Nephron (organoid): ENCODE results near the gene TUBB3.

ENCODE experiments used
- H3K27ac Mint-ChIP-seq, 3 experiments: 2 replicates each; pipeline ENCODE4 v1.8.0; 2020; ENCODE audit warnings: mixed read lengths in 3 of 3, mild to moderate bottlenecking in 2 of 3, moderate library complexity in 1 of 3
- H3K27me3 Mint-ChIP-seq: 2 replicates; pipeline ENCODE4 v1.8.0; 2021; ENCODE audit warnings: low read depth, mild to moderate bottlenecking, moderate library complexity, mixed read lengths
- H3K36me3 Mint-ChIP-seq: 2 replicates; pipeline ENCODE4 v1.8.0; 2020; ENCODE audit warnings: low read depth, mixed read lengths
- H3K4me1 Mint-ChIP-seq: 2 replicates; pipeline ENCODE4 v1.8.0; 2020; ENCODE audit warnings: mixed read lengths
- H3K4me3 Mint-ChIP-seq, 3 experiments: 2 replicates each; pipeline ENCODE4 v1.8.0; 2020; ENCODE audit warnings: mild to moderate bottlenecking in 3 of 3, mixed read lengths in 3 of 3, moderate library complexity in 2 of 3
- H3K9me3 Mint-ChIP-seq: 2 replicates; pipeline ENCODE4 v1.8.0; 2020; ENCODE audit warnings: mixed read lengths
- TF ChIP-seq, protein P1 (sequence below), 3 experiments: fragments of 200-600 bp; sonication (generic); IDR thresholded peaks; one replicate each; pipeline ENCODE4 v1.5.0; 2021; ENCODE audit warnings: antibody characterized with exemption in 3 of 3; ENCODE audit not compliant: unreplicated experiment in 3 of 3

Gene TUBB3

DNA sequence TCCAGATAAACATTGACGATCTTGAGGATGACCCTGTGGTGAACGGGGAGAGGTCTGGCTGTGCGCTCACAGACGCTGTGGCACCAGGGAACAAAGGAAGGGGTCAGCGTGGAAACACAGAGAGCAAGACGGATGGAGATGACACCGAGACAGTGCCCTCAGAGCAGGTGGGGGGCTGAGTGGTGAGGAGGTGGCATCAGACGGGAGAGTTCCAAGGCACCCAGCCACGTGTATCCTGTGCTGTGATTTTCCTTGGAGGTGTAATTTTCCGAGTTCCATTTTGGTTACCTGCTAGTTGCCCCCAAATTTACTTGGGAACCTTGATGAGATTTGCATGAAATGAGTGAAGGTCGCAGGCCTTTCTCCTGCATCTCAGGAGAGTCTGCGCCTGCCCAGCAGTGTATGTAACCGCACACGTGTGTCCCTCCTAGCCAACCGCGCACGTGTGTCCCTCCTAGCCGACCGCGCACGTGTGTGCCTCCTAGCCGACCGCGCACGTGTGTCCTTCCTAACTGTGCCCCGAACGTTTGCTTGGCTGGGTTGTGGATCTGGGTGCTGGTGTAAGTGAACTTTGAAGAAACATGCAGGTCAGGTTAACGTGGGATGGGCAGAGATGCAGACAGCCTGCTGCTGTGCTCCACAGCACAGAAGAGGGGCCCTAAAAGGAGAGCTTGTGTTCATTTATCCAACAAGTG, 39.6 kb upstream of the TUBB3 start:
- H3K36me3 Mint-ChIP-seq = peaks cover 57% of the 10 kb centered on the region
- H3K27me3 Mint-ChIP-seq = peaks cover 4% of the 10 kb centered on the region
- no peaks in the 10 kb centered on the region for H3K9me3 Mint-ChIP-seq
- TF ChIP-seq, protein P1, sequence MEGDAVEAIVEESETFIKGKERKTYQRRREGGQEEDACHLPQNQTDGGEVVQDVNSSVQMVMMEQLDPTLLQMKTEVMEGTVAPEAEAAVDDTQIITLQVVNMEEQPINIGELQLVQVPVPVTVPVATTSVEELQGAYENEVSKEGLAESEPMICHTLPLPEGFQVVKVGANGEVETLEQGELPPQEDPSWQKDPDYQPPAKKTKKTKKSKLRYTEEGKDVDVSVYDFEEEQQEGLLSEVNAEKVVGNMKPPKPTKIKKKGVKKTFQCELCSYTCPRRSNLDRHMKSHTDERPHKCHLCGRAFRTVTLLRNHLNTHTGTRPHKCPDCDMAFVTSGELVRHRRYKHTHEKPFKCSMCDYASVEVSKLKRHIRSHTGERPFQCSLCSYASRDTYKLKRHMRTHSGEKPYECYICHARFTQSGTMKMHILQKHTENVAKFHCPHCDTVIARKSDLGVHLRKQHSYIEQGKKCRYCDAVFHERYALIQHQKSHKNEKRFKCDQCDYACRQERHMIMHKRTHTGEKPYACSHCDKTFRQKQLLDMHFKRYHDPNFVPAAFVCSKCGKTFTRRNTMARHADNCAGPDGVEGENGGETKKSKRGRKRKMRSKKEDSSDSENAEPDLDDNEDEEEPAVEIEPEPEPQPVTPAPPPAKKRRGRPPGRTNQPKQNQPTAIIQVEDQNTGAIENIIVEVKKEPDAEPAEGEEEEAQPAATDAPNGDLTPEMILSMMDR (IDR thresholded peaks at IDR 0.05; ENCODE audit: unreplicated experiment in 3 of 3) = no peak
- H3K4me3 Mint-ChIP-seq = no peak overlapping the region
- no peaks in the 10 kb centered on the region for H3K4me1 Mint-ChIP-seq
- H3K27ac Mint-ChIP-seq = no peak overlapping the region

DNA sequence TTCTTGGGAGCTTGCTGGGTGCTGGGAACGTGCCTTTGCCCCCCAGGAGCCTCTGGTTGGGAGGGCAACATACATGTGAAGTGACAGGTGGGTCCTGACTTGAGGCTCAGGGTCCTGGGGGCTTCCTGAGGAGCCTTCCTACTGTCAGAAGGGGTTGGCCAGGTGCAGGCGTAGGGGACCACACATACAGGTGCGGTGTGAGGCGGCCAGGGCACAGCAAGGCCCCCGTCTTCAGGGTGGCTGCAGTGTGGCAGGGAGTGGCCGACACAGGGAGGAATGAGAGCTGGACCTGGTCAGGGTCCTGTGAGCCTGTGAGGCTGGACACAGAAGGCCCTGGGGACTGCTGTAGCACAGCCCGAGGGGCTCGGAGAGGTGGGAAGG, 39.1 kb upstream of the TUBB3 start:
- Mint-ChIP-seq H3K27ac (no peak overlapping the region), H3K9me3 (no peaks in the 10 kb centered on the region), H3K4me3 (no peak overlapping the region), H3K27me3 (peaks cover 4% of the 10 kb centered on the region), H3K36me3 (peaks cover 56% of the 10 kb centered on the region), H3K4me1 (no peaks in the 10 kb centered on the region)
- TF ChIP-seq, protein P1 (IDR thresholded peaks at IDR 0.05; ENCODE audit: unreplicated experiment in 3 of 3) = no peak

DNA sequence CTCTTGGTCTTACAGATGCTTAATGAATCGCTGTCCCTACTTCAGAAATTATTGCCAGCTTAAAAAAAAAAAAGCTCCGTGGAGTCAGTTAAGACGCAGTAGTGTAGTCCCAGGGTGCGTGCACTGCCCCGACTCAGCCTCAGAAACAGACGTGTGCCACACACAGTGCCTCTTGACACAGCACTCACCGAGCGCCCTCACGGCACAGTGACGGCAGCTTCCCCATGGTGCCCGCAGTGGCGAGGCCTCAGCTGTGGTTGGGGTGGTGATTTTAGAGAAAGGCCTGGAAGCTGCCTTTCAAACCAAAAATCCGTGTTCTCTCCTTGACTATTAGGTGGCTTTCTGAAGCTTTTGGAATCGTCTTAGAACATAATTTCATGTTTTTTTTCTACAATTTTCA, 35.9 kb upstream of the TUBB3 start:
- no peaks in the 10 kb centered on the region for H3K4me1 Mint-ChIP-seq
- TF ChIP-seq, protein P1 (IDR thresholded peaks at IDR 0.05; ENCODE audit: unreplicated experiment in 3 of 3) = no peak
- H3K36me3 Mint-ChIP-seq = peaks cover 67% of the 10 kb centered on the region
- H3K4me3 Mint-ChIP-seq = no peak overlapping the region
- peaks cover 4% of the 10 kb centered on the region for H3K27me3 Mint-ChIP-seq
- no peaks in the 10 kb centered on the region for H3K9me3 Mint-ChIP-seq
- H3K27ac Mint-ChIP-seq = no peak overlapping the region

DNA sequence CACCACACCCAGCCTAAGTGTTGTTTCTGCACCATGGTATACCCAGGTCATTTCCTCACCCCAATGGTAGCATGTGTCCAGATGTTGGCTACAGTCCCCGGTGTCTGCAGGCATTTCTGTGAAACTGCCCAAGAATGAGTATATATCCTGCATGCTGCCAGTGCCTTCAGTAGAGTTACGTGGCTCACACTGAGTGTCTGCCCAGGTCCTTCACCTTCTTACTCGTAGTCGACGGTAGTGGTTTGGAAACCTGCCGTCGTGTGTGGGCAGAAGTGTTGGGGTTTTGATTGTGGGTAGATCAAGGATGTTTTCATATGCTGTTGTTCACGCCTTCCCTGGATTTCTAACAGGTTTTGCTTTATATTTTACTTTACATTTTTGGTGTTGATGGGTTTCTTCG, 32.9 kb upstream of the TUBB3 start:
- Mint-ChIP-seq H3K9me3 (no peaks in the 10 kb centered on the region), H3K36me3 (peaks cover 47% of the 10 kb centered on the region), H3K27me3 (no peaks in the 10 kb centered on the region), H3K27ac (no peak overlapping the region), H3K4me1 (no peaks in the 10 kb centered on the region), H3K4me3 (no peak overlapping the region)
- TF ChIP-seq, protein P1 (IDR thresholded peaks at IDR 0.05; ENCODE audit: unreplicated experiment in 3 of 3) = no peak

DNA sequence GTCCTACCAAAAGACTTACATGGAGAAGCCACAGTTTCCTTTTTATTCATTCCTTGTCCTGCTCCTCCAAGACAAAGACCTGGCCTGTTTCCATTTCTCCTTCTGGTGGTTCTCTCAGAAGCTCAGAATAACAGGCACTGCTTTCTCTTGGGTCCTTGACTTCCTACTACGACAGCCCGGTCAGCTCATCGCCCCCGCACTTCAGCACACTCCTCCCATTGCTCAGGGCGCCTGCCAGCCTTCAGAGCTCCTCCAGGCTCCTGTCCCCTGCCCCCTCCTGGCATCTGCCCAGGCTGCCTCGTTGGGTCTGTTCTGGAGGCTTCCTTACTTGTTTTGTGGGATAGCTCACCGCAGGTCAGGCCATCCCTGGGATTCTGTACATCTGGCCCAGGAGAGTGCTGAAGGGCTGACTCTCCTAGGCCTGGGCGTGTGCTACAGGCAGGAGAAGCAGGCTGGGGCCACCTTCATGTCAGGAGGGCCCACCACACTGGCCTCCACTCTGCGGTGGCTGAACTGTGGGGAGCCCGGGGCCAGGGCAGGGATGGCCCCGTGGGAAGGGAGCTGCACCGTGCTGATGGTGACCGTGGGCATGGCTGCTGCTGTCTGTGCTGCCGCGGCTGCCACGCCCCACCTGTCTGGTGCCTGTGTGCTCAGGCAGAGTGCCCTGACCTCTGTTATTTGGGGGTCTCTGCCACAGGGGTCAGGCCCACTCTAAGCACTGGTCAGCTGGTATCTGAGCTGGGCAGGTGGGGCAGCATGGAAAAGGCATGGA, 32.1 kb upstream of the TUBB3 start:
- TF ChIP-seq, protein P1 (IDR thresholded peaks at IDR 0.05; ENCODE audit: unreplicated experiment in 3 of 3) = no peak
- H3K27me3 Mint-ChIP-seq = no peaks in the 10 kb centered on the region
- H3K36me3 Mint-ChIP-seq = peaks cover 48% of the 10 kb centered on the region
- no peaks in the 10 kb centered on the region for H3K9me3 Mint-ChIP-seq
- no peak overlapping the region for H3K27ac Mint-ChIP-seq
- H3K4me3 Mint-ChIP-seq = no peak overlapping the region
- no peaks in the 10 kb centered on the region for H3K4me1 Mint-ChIP-seq
